ENCODE measurements around the gene PBOV1.

Gene PBOV1

DNA sequence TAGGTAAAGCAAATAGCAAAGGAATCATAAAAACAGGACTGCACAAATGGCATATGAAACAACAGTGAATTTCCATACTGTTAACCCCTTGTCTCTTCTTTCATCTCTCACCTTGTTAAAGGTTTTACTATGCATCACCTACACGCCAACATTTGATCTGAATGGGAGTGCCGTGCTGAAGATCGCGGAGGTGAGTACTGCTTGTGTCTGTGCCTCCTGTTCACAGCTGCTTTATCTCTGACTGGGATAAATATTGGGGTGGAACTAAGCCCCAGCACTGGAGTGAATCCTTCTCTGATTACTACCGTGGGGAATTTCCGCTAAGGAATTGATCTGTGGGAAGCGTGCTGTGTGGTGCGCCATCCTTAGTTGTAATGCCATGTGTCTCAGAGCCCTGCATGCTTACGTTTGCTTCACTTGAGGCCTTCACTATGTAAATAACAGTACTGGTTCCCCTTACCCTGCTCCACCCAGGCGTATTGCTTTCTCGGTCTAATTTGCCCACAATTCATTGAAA lies 11.4 kb upstream of the PBOV1 start:
- H3K9me3 ChIP-seq: no peaks in the 10 kb centered on the region
- H3K4me1 ChIP-seq: no peaks in the 10 kb centered on the region
- H3K4me3 ChIP-seq (ENCODE audit: low read depth, low read length): no peak overlapping the region
- no peaks in the 10 kb centered on the region for H3K36me3 ChIP-seq
- 0 out of 2 replicates have a peak, but pooled peaks cover 3% of the 10 kb centered on the region for H3K27me3 ChIP-seq
- no peak for DNase-seq
- TF ChIP-seq, protein P1, sequence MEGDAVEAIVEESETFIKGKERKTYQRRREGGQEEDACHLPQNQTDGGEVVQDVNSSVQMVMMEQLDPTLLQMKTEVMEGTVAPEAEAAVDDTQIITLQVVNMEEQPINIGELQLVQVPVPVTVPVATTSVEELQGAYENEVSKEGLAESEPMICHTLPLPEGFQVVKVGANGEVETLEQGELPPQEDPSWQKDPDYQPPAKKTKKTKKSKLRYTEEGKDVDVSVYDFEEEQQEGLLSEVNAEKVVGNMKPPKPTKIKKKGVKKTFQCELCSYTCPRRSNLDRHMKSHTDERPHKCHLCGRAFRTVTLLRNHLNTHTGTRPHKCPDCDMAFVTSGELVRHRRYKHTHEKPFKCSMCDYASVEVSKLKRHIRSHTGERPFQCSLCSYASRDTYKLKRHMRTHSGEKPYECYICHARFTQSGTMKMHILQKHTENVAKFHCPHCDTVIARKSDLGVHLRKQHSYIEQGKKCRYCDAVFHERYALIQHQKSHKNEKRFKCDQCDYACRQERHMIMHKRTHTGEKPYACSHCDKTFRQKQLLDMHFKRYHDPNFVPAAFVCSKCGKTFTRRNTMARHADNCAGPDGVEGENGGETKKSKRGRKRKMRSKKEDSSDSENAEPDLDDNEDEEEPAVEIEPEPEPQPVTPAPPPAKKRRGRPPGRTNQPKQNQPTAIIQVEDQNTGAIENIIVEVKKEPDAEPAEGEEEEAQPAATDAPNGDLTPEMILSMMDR (IDR thresholded peaks at IDR 0.05; ENCODE audit: low read depth, low read length): no peak

DNA sequence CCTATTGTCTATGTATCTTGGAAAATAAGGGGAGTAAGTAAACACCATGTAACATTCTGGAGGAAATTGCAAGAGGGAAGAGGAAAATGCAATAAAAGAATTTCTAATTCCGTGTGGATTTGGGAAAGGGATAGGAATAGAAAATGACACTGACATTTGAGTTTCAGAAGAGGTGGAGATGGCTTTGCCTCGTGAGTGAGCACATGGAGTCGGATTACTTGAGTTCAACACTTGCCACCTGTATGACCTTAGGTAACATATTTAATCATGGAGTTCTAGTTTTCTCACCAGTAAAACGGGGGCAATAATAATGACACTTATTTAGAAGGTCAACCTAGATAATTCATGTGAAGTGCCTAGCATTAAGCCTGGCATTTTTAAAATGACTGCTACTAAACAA lies 10.8 kb upstream of the PBOV1 start:
- Histone ChIP-seq H3K4me1 (no peaks in the 10 kb centered on the region), H3K9me3 (no peaks in the 10 kb centered on the region), H3K4me3 (ENCODE audit: low read depth, low read length) (no peak overlapping the region), H3K27me3 (0 out of 2 replicates have a peak, but pooled peaks cover 3% of the 10 kb centered on the region), H3K36me3 (no peaks in the 10 kb centered on the region)
- no peak for DNase-seq
- TF ChIP-seq, protein P1 (IDR thresholded peaks at IDR 0.05; ENCODE audit: low read depth, low read length): no peak

DNA sequence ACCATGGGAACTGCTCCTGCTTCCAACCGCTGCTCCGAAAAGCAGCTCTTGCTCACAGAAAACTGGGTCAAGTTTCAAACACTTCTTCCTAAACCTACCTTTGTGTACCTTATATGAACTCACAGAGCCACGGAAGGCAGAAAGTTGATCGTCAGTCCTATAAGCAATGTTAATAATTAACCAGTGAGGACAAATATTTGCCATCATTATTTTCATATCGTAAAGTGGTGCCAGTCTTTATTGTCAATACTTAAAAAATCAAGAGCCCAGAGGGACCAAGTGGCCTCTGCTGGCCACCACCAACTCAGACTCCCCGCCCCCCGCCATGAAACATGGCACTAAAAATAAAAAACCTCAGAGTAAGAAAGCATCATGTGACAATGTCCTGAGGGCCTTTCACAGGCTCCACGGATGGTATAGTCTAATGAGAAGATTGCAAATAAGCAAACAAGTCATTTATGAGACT lies 9.1 kb upstream of the PBOV1 start:
- DNase-seq: no peak
- Histone ChIP-seq H3K36me3 (no peaks in the 10 kb centered on the region), H3K27me3 (peaks cover 3% of the 10 kb centered on the region; the same call in 1 of the 2 replicates), H3K9me3 (no peaks in the 10 kb centered on the region), H3K4me1 (no peaks in the 10 kb centered on the region), H3K4me3 (ENCODE audit: low read depth, low read length) (no peak overlapping the region)
- TF ChIP-seq, protein P1 (IDR thresholded peaks at IDR 0.05; ENCODE audit: low read depth, low read length): no peak

DNA sequence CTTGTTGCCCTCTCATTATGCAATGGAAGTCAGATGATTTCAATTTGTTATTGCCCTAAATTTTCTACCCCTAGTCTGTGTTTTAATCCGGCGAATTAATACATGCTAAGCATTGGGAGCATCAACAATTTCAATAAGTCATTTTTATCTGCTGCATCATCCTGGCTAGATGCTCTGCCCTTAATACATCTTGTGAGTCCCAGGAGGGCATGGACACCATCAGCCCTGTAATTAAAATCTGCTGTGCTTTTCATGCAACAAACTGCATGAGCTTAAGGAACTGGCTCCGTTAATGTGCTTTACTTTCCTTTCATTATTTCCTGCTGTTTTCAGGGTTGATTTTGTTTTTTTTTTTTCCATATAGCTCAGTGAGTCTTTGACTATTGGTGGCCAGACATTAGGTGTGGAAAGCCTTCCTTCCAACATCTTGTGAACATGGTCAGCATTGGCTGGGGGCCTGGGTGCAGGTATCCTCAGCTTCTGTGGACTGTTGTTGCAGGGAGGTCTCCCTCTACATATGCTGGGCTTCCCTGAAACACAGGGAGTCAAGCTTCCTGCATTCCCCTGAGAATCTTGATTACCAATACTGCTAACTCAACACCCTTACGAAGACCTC lies 8.5 kb upstream of the PBOV1 start:
- Histone ChIP-seq H3K9me3 (no peaks in the 10 kb centered on the region), H3K4me1 (no peaks in the 10 kb centered on the region), H3K36me3 (no peaks in the 10 kb centered on the region), H3K27me3 (peaks cover 3% of the 10 kb centered on the region; the same call in 1 of the 2 replicates), H3K4me3 (ENCODE audit: low read depth, low read length) (no peak overlapping the region)
- no peak for DNase-seq
- TF ChIP-seq, protein P1 (IDR thresholded peaks at IDR 0.05; ENCODE audit: low read depth, low read length): no peak

DNA sequence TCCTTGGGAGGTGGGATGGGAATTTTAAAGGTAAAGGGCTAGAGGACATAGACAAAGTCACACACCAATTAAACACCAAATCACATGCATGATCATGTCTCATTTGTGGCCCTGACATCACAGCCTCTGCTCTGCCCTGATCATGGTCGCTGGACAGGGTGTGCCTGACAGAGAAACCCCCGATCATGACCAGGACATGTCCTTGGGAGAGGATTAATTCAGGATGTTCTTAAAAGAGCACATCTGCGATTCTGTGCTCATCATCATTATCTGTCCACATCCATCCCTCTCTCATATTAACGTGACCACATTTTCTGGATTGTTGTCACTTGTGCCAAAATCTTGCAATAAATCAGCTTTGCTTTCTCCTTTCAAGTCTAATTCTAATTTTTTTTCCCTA lies 7.7 kb upstream of the PBOV1 start:
- TF ChIP-seq, protein P1 (IDR thresholded peaks at IDR 0.05; ENCODE audit: low read depth, low read length): no peak
- Histone ChIP-seq H3K4me1 (no peaks in the 10 kb centered on the region), H3K36me3 (no peaks in the 10 kb centered on the region), H3K4me3 (ENCODE audit: low read depth, low read length) (no peak overlapping the region), H3K9me3 (no peaks in the 10 kb centered on the region), H3K27me3 (peaks cover 3% of the 10 kb centered on the region; the same call in 1 of the 2 replicates)
- no peak for DNase-seq

DNA sequence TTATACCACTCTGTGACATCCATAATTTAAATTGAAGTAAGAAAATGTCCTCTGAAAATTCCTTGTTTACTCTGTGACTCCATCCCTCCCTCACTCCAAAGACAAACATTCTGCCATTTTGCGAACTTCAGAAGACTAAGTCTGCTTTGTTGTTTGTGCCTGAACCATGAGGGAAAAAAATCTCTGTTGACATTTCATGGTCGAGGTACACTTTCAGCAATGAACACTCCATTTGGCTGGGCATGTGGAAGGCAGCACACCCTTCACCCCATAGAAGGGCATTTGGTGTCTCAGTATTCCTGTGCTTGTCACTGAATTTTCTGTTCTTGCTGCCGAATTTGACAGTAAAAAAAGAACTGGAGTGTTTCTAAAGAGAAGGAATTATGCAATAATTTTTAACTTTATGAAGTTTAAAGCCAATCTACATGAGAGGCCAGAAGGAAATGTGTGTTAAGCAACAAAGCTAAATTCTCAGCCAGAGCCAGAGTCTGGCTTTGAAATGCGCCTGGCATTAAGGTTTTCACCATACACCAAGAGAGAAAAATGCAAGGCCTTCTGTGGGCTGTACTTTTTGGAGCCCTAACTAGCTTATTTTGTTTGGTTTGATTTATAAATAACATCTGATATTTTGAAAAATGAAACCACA lies 4.7 kb upstream of the PBOV1 start:
- Histone ChIP-seq H3K27me3 (no peaks in the 10 kb centered on the region; the same call in 1 of the 2 replicates), H3K9me3 (no peaks in the 10 kb centered on the region), H3K36me3 (no peaks in the 10 kb centered on the region), H3K4me1 (no peaks in the 10 kb centered on the region), H3K4me3 (ENCODE audit: low read depth, low read length) (no peak overlapping the region)
- TF ChIP-seq, protein P1 (IDR thresholded peaks at IDR 0.05; ENCODE audit: low read depth, low read length): no peak
- no peak for DNase-seq

Data from BE2C (cell line).